OCI-LY7 (cell line): ENCODE measurements around the gene GAB1.

Source experiments
- CTCF ChIP-seq: fragments of 200-600 bp; sonication (generic); conservative IDR thresholded peaks from 2 replicates; pipeline ENCODE4 v1.5.1; 2014; ENCODE audit warnings: mild to moderate bottlenecking, antibody characterized with exemption, low read length, moderate library complexity, mixed read lengths
- EZH2phosphoT487 ChIP-seq: fragments of 200-600 bp; sonication (generic); IDR thresholded peaks from 2 replicates; pipeline ENCODE4 v1.6.1; 2018; ENCODE audit warnings: low read depth, borderline replicate concordance, mild to moderate bottlenecking, mixed run types, antibody characterized with exemption, low read length, moderate library complexity, mixed read lengths

- TF ChIP-seq CTCF (no peak), EZH2phosphoT487 (no peak)
Observed at GRCh38 chr4:143515905-143516304, 179.2 kb downstream of the GAB1 start.
